ENCODE results near the gene CBLB.

CBLB gene

DNA sequence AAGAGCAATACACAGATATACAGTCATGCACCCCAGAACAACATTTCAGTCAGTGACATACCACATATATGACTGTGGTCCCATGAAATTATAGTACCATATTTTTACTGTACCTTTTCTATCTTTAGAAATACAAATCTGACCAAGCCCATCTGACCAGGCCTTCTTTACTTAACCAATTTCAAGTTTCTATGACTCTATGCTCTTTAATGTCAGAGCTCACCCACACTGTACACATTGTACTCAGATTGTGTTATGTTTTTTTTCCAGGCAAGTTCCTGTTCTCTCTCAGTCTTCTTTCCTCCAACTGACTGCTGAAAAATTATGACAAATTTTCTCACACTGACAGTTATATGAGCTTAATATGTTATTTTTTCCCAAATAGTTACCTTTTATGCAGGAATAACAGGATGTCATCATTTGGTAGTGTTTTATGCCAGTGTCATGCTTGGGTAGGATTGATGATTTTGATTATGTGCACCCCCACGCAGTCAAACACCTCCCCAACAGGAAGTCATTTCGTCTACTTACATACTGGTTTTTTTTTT lies 8.0 kb upstream of the CBLB start:
- DNase-seq (ENCODE audit: low read depth), result no peak
- TF ChIP-seq, protein P1, sequence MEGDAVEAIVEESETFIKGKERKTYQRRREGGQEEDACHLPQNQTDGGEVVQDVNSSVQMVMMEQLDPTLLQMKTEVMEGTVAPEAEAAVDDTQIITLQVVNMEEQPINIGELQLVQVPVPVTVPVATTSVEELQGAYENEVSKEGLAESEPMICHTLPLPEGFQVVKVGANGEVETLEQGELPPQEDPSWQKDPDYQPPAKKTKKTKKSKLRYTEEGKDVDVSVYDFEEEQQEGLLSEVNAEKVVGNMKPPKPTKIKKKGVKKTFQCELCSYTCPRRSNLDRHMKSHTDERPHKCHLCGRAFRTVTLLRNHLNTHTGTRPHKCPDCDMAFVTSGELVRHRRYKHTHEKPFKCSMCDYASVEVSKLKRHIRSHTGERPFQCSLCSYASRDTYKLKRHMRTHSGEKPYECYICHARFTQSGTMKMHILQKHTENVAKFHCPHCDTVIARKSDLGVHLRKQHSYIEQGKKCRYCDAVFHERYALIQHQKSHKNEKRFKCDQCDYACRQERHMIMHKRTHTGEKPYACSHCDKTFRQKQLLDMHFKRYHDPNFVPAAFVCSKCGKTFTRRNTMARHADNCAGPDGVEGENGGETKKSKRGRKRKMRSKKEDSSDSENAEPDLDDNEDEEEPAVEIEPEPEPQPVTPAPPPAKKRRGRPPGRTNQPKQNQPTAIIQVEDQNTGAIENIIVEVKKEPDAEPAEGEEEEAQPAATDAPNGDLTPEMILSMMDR (IDR thresholded peaks at IDR 0.05; ENCODE audit: control insufficient read depth, extremely low read depth, insufficient read depth), result no peak
- H3K4me3 ChIP-seq (ENCODE audit: low read depth, low read length), result no peak overlapping the region

DNA sequence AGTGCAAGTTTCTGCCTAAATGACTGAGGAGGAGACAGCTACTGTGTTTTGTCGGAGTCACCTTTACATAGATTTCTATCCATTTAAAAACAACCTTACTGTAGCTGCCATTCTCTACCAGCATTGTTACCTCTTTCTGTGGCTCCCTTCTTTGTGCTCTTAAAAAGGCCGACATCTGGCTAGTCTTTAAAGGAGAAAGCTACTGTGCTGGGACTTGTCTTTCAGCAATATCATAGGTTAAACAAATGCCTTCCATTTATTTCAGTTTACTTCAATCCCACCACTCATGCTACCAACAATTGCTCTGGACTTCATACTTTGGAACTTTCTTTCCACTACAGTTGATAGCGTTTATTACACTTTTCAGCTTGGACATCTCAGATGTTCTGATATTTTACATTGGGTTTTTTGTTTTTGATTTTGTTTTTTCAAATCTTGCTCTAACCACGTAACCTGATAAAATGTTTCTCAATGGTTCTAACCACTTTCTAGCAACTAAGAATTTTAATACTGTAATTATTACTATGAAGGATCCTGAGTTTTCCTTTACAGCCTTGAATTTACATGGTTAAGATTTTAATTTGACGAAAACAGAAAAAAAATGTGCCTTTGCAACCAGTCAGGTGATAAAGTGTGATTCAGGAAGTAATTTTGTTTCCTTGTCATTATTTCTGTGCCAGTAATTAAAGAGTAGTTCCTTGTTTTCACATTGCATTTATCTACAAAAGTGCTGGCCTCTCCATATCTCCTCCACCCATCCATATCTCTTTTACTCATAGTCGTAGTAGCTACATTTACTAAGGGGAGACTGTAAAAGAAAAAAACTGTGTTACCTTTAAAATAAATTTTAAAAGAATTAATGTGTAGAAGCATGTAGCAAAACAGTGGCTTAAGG lies 1.3 kb upstream of the CBLB start:
- H3K4me3 ChIP-seq (ENCODE audit: low read depth, low read length), result peak overlapping the region; percentile 81
- TF ChIP-seq, protein P1 (IDR thresholded peaks at IDR 0.05; ENCODE audit: control insufficient read depth, extremely low read depth, insufficient read depth), result no peak
- no peak for DNase-seq (ENCODE audit: low read depth)

DNA sequence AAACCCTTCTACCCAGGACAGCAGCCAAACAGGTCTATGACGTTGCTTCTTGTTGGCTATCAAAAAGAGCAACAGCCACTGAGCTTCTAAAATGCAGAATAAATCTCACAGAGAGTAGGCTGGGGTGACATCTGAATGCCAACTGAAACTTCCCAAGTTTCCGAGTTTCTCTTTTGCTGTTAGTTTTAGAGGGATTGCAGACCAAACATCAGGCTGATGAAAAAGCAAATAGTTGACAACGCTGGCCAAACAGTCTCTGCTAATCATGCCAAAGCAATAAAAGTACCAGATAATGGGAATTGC lies 670 bp upstream of the CBLB start:
- DNase-seq (ENCODE audit: low read depth), result no peak
- TF ChIP-seq, protein P1 (IDR thresholded peaks at IDR 0.05; ENCODE audit: control insufficient read depth, extremely low read depth, insufficient read depth), result no peak
- peak overlapping the region; percentile 81 for H3K4me3 ChIP-seq (ENCODE audit: low read depth, low read length)

DNA sequence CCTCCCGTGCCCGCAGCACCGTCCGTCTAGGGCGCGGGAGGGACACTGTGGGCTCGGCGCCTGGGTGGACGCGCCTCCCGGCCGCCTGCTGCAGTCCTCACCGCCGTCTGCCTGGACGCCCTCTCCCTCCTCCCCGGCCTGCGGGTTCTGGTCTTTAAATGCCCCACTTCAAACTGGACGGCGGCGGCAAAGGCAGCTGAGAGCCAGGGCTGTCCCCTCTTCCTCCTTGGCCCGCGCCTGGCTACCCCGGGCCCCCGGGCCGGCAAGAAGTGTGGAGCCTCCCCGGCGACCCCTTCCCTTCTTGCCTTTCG lies 426 bp downstream of the CBLB start:
- H3K4me3 ChIP-seq (ENCODE audit: low read depth, low read length), result peak overlapping the region; percentile 81
- DNase-seq (ENCODE audit: low read depth), result no peak
- TF ChIP-seq, protein P1 (IDR thresholded peaks at IDR 0.05; ENCODE audit: control insufficient read depth, extremely low read depth, insufficient read depth), result no peak

DNA sequence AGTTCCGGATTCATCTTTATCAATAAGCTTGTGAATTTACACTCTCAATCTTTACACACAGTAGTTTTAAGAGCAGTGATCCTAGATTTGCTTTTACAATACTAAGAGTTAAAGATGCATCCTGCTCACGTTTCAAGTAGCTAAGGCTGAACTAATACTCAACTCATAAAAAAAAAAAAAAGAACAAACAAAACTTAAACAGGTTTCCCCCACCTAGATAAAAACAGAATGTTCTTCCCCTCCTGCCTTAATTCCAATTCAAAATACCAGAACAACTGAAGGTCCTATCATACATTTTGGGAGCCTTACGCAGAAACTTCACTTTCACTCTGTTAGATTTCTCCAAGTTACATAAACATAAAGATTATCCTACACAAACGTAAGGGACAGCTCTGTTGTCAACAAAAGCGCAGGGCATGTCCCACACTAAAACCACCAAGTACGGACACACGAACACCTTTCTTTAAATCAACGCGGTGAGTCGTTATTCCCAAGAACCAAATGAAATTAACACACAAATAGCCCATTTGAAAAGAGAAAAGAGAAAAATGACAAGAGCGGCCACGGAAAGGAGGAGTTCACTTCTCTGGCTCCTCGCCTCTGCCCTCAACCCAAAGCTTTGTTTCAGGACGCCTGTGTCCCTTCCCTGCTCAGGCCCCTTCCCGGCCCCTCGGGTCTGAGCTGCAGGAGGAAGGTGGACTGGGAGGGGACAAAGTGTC lies 941 bp downstream of the CBLB start:
- TF ChIP-seq, protein P1 (IDR thresholded peaks at IDR 0.05; ENCODE audit: control insufficient read depth, extremely low read depth, insufficient read depth), result no peak
- H3K4me3 ChIP-seq (ENCODE audit: low read depth, low read length), result peak overlapping the region; percentile 81
- DNase-seq (ENCODE audit: low read depth), result no peak

DNA sequence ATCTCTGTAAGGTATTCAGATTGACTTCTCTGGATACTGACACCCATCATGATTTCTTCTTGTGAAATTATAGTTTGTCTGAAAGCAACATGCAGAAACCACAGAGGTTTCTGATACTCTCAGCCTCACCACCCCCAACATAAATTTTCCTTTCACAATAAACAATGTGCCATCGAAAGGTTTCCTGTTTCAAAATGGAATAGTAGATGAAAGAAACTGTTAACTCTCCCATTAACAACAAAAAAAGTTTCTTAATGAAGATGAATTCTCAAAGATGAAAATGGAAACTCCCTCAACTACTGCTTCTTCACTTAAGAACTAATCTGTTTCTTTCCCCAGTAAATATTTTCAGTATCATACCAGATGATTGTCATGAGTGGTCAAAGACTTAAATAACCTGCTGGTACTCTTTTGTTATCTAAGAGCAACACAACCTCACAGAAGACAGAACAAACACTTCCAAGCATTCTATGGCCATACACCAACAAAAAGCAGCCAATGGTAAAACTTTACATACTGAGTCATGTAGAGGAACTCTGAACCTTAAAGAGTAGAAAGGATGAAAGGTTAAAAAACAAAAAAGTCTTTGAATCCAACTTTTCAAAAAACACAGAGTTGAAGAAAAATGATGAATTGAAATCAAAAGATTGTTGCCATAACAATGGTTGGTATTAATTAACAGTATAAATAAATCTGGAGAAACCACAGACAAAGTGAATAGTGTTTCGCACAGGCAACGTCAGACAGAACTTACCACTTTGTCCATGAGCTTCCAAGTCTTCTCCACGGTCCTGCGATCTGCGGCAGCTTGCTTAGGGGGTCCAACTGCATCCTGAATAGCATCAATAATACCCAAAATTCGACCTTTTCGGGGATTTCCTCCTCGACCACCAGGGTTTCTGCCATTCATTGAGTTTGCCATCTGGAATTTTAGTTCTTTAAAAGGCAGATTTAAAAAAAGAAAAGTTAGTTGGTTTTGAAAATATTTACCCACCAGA lies 1.9 kb downstream of the CBLB start:
- peak overlapping the region; percentile 81 for H3K4me3 ChIP-seq (ENCODE audit: low read depth, low read length)
- TF ChIP-seq, protein P1 (IDR thresholded peaks at IDR 0.05; ENCODE audit: control insufficient read depth, extremely low read depth, insufficient read depth), result no peak
- no peak for DNase-seq (ENCODE audit: low read depth)

All from LNCaP clone FGC (cell line).